Measurements from ENCODE around the gene PATJ. TPM values are rescaled to one million over a fixed set of nuclear protein-coding genes. Genes with fewer than 3 reads are reported as not detected.

The PATJ gene
- total RNA-seq, 1 donor from 2014 or later = 11.3 TPM

DNA sequence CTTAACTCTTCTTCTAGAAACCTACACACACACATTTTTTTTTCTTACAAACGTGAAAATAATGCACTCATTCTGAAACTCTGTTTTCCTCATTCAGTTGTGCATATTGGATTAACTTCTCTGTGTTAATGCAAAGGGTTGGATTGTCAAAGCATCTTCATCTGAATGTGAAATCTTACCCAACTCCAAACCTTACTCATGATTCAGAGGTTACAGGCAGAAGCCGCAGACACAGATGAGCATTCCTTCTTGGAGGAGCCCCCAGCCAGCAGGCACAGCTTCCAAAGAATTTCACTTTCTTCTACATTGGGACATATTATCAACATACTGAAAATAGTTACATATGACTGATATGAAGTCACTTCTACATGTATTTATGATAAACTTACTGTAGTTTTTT is 15.7 kb downstream of the PATJ start:
- Mint-ChIP-seq H3K4me3 (ENCODE audit: unreplicated experiment) (no peak overlapping the region), H3K36me3 (ENCODE audit: unreplicated experiment) (no peaks in the 10 kb centered on the region), H3K27ac (ENCODE audit: unreplicated experiment) (no peak overlapping the region), H3K27me3 (ENCODE audit: unreplicated experiment) (no peaks in the 10 kb centered on the region), H3K4me1 (ENCODE audit: unreplicated experiment) (peaks cover 4% of the 10 kb centered on the region), H3K9me3 (ENCODE audit: unreplicated experiment) (no peaks in the 10 kb centered on the region)
- TF ChIP-seq, protein P1, sequence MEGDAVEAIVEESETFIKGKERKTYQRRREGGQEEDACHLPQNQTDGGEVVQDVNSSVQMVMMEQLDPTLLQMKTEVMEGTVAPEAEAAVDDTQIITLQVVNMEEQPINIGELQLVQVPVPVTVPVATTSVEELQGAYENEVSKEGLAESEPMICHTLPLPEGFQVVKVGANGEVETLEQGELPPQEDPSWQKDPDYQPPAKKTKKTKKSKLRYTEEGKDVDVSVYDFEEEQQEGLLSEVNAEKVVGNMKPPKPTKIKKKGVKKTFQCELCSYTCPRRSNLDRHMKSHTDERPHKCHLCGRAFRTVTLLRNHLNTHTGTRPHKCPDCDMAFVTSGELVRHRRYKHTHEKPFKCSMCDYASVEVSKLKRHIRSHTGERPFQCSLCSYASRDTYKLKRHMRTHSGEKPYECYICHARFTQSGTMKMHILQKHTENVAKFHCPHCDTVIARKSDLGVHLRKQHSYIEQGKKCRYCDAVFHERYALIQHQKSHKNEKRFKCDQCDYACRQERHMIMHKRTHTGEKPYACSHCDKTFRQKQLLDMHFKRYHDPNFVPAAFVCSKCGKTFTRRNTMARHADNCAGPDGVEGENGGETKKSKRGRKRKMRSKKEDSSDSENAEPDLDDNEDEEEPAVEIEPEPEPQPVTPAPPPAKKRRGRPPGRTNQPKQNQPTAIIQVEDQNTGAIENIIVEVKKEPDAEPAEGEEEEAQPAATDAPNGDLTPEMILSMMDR (IDR thresholded peaks at IDR 0.05) = no peak
- peak; percentile 15 for DNase-seq (ENCODE audit: extremely low spot score, unreplicated experiment)

DNA sequence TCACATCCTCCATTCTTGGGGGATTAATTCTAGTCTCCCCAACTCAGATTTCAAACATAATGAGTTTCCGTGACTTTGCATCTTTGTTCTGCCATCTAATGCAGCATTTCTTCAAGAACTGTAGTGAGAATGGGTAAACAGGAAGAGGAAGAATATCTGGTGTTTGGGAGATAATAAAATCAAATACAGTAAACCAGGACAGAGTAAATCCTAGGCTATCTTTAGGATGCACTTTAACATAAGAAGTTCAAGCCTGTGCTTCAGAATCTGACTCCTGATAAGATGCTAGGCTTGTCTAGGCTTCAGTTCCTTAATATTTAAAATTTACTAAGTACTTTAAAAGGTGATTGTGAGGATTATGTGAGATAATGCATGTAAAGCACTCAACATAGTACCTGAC is 27.9 kb downstream of the PATJ start:
- H3K4me1 Mint-ChIP-seq (ENCODE audit: unreplicated experiment) = no peaks in the 10 kb centered on the region
- no peaks in the 10 kb centered on the region for H3K27me3 Mint-ChIP-seq (ENCODE audit: unreplicated experiment)
- no peaks in the 10 kb centered on the region for H3K9me3 Mint-ChIP-seq (ENCODE audit: unreplicated experiment)
- H3K27ac Mint-ChIP-seq (ENCODE audit: unreplicated experiment) = no peak overlapping the region
- TF ChIP-seq, protein P1 (IDR thresholded peaks at IDR 0.05) = no peak
- DNase-seq (ENCODE audit: extremely low spot score, unreplicated experiment) = no peak
- no peak overlapping the region for H3K4me3 Mint-ChIP-seq (ENCODE audit: unreplicated experiment)
- H3K36me3 Mint-ChIP-seq (ENCODE audit: unreplicated experiment) = peaks cover 1% of the 10 kb centered on the region

DNA sequence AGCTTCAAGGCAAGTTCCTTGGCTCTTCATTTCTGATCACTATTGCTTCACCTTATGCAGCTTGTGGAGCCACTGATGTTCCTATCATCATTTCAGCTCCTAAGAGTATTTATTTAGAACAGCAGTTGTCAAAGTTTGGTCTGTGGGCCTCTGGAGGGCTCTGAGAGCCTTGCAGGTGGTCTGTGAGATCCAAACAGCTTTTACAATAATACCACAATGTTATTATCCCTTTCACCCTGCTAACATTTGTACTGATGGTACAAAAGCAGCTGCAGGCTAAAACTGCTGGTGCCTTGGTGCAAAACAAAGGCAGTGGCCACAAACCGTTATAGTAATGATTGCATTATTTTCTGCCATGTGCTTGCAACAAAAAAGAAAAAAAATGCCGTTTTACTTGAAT is 33.8 kb downstream of the PATJ start:
- no peak overlapping the region for H3K4me3 Mint-ChIP-seq (ENCODE audit: unreplicated experiment)
- no peaks in the 10 kb centered on the region for H3K27me3 Mint-ChIP-seq (ENCODE audit: unreplicated experiment)
- DNase-seq (ENCODE audit: extremely low spot score, unreplicated experiment) = no peak
- peaks cover 2% of the 10 kb centered on the region for H3K36me3 Mint-ChIP-seq (ENCODE audit: unreplicated experiment)
- H3K9me3 Mint-ChIP-seq (ENCODE audit: unreplicated experiment) = no peaks in the 10 kb centered on the region
- TF ChIP-seq, protein P1 (IDR thresholded peaks at IDR 0.05) = no peak
- H3K4me1 Mint-ChIP-seq (ENCODE audit: unreplicated experiment) = no peaks in the 10 kb centered on the region
- no peak overlapping the region for H3K27ac Mint-ChIP-seq (ENCODE audit: unreplicated experiment)

DNA sequence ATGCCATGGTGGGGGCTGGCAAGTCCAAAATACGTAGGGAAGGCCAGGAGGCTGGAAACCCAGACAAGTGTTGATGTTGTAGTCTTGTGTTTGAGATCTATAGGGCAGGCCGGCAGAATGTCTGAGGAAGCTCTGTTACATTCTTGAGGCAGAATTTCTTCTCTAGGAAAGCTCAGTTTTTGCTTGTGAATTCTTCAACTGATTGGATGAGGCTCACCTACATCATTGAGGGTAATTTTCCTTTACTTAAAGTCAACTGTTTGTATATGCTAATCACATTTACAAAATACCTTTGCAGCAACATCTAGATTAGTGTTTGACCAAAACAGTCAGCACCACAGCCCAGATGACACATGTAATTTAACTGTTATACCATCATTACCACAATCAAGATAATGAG is 37.0 kb downstream of the PATJ start:
- no peak overlapping the region for H3K4me3 Mint-ChIP-seq (ENCODE audit: unreplicated experiment)
- TF ChIP-seq, protein P1 (IDR thresholded peaks at IDR 0.05) = no peak
- H3K4me1 Mint-ChIP-seq (ENCODE audit: unreplicated experiment) = no peaks in the 10 kb centered on the region
- no peaks in the 10 kb centered on the region for H3K9me3 Mint-ChIP-seq (ENCODE audit: unreplicated experiment)
- no peaks in the 10 kb centered on the region for H3K27me3 Mint-ChIP-seq (ENCODE audit: unreplicated experiment)
- H3K27ac Mint-ChIP-seq (ENCODE audit: unreplicated experiment) = no peak overlapping the region
- H3K36me3 Mint-ChIP-seq (ENCODE audit: unreplicated experiment) = peaks cover 2% of the 10 kb centered on the region
- no peak for DNase-seq (ENCODE audit: extremely low spot score, unreplicated experiment)

DNA sequence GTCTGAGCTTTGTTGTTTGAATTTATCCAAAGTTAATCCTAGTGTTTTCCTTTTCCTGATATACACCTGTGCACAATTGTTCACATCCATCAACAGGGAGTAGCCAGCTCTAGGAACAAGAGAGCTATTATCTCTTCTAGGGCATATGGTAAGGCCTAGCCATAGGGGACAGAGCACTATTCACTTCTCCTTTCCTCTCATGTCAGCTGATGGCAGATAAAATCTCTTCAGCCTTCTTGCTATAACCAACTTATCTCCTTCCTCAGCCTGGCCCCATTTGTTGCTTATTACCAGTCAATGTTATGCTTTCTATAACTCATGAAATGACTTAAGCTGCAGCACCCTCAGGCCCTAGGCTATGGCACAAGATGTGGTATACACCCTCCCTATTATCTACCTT is 38.9 kb downstream of the PATJ start:
- Mint-ChIP-seq H3K4me1 (ENCODE audit: unreplicated experiment) (no peaks in the 10 kb centered on the region), H3K27me3 (ENCODE audit: unreplicated experiment) (no peaks in the 10 kb centered on the region), H3K27ac (ENCODE audit: unreplicated experiment) (no peak overlapping the region), H3K4me3 (ENCODE audit: unreplicated experiment) (no peak overlapping the region), H3K9me3 (ENCODE audit: unreplicated experiment) (no peaks in the 10 kb centered on the region), H3K36me3 (ENCODE audit: unreplicated experiment) (peaks cover 2% of the 10 kb centered on the region)
- TF ChIP-seq, protein P1 (IDR thresholded peaks at IDR 0.05) = no peak
- no peak for DNase-seq (ENCODE audit: extremely low spot score, unreplicated experiment)
